GM12875 (cell line): ENCODE results near the gene SOX4.
"Not testable (repeated sequence)": the region's sequence is repeated elsewhere in the genome, so short reads cannot be mapped to it uniquely, and the experiment has no call there.

ENCODE experiments used
- H3K4me3 ChIP-seq: one replicate; pipeline ENCODE4 v1.5.1; 2011; ENCODE audit warnings: low read depth, low read length, control low read depth
- TF ChIP-seq, protein P1 (sequence below): IDR thresholded peaks from 2 replicates; pipeline ENCODE4 v1.5.1; 2011; ENCODE audit warnings: low read depth, mild to moderate bottlenecking, control low read depth, inconsistent platforms, low read length, moderate library complexity, borderline replicate concordance; ENCODE audit not compliant: insufficient read depth

Gene SOX4

DNA sequence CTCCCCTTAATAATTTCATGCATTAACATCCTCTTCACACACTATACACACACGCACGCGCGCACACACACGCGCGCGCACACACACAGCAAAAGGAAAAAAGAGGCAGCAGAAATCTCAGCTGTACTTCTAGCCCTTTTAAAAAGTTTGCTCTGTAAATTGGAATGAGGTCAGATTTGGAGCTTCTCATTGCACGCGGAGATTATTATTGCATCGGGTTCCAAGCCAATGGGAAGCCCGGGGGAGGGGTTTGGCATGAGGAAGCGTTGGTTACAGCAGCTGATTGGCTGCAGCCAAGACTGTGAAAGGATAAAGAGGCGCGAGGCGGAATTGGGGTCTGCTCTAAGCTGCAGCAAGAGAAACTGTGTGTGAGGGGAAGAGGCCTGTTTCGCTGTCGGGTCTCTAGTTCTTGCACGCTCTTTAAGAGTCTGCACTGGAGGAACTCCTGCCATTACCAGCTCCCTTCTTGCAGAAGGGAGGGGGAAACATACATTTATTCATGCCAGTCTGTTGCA lies at the start of gene SOX4:
Gene SOX4, plus strand, starts transcription at position 340 of the 515 bp plus-strand sequence. CDS start 784 bp downstream, outside the sequence.
- TF ChIP-seq, protein P1, sequence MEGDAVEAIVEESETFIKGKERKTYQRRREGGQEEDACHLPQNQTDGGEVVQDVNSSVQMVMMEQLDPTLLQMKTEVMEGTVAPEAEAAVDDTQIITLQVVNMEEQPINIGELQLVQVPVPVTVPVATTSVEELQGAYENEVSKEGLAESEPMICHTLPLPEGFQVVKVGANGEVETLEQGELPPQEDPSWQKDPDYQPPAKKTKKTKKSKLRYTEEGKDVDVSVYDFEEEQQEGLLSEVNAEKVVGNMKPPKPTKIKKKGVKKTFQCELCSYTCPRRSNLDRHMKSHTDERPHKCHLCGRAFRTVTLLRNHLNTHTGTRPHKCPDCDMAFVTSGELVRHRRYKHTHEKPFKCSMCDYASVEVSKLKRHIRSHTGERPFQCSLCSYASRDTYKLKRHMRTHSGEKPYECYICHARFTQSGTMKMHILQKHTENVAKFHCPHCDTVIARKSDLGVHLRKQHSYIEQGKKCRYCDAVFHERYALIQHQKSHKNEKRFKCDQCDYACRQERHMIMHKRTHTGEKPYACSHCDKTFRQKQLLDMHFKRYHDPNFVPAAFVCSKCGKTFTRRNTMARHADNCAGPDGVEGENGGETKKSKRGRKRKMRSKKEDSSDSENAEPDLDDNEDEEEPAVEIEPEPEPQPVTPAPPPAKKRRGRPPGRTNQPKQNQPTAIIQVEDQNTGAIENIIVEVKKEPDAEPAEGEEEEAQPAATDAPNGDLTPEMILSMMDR, result no peak
- H3K4me3 ChIP-seq, result peak within 1 kb of the TSS; percentile 74

DNA sequence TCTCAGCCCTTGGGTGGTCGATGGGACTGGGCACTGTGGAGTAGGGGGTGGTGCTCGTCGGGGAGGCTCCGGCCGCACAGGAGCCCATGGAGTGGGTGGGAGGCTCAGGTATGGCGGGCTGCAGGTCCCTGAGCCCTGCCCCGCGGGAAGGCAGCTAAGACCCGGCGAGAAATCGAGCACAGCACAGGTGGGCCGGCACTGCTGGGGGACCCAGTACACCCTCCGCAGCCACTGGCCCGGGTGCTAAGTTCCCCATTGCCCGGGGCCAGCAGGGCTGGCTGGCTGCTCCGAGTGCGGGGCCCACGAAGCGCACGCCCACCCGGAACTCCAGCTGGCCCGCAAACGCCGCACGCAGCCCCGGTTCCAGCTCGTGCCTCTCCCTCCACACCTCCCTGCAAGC lies 41.3 kb upstream of the SOX4 start:
- H3K4me3 ChIP-seq, result not testable (repeated sequence)

DNA sequence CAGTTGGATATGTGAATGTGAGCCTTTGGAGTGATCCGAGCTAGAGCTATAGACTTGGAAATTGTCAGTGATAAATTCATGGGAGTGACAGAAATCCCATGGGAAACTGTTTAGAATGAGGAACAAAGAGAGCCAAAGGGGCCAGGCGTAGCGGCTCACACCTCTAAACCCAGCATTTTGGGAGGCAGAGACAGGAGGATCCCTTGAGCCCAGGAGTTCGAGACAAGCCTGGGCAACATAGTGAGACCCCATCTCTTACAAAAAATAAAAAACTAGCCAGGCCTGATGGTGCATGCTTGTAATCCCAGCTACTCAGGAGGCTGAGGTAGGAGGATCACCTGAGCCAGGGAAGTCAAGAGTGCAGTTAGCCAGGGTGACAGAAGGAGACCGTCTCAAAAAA lies 39.3 kb upstream of the SOX4 start:
- no peak overlapping the region for H3K4me3 ChIP-seq
- TF ChIP-seq, protein P1, result no peak

DNA sequence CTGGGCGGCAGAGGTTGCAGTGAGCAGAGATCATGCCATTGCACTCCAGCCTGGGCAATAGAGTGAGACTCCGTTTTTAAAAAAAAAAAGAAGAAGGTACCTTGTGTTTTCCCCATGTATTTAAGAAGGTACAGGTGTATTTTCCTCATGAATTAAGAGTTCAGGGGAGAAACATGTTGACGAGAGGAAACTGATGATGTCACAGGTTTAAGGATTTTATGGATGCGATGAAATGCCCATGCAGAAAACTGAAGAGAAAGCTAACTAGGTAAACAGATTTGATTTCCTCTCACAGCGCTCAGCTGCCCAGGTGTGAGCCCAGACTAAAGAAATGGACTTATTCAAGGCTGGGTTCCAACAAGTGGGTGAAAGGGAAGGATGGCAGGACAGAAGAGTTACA lies 38.4 kb upstream of the SOX4 start:
- TF ChIP-seq, protein P1, result no peak
- H3K4me3 ChIP-seq, result no peak overlapping the region

DNA sequence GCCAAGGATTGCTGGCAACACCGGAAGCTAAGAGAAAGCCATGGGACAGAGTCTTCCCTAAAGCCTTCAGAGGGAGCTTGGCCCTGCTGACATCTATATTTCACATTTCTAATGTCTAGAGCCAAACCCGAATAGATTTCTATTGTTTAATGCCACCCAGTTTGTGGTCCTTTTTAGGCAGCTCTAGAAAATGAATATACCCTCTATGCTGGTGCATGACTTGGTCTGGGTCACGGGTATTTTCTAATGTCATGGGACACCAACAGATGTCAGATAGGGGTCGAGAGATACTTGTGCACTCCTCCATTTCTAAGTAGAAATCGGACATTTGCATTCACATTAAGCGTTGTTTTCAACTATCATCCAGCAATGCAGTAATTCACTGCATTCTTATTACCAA lies 37.0 kb upstream of the SOX4 start:
- TF ChIP-seq, protein P1, result no peak
- no peak overlapping the region for H3K4me3 ChIP-seq

DNA sequence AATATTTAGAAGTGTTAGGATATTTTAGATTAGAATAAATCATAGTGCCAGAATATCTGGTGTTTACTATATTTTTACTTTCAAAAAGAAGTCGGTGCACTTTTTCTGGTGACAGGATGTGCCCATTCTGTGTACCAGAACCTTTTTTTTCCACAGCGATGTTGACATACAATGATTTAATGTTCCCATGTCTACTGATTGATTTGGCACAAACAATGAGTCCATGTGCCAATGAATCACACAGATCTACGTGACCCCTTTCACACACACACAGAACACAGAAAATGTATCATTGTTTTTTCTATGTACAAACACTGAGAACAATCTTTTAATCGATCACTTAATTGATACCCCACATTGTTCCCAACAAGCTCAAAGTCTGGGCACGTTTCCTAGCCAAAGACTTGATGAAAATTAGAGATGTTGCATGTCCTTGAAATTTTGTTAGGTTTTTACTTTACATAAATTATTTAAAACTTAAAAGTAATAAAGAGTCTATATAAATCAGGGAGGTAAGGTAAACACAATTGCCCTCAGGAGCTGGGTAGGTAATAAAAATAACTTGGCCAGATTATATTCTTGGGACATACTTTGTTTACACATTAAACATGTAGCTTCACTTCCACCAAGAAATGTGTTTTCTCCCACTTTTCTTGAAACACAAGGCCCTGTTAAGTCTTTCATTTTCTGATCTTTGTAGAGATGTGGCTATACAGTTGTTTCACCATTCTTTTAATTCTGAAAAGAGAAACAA lies 36.4 kb upstream of the SOX4 start:
- H3K4me3 ChIP-seq, result no peak overlapping the region
- TF ChIP-seq, protein P1, result no peak

DNA sequence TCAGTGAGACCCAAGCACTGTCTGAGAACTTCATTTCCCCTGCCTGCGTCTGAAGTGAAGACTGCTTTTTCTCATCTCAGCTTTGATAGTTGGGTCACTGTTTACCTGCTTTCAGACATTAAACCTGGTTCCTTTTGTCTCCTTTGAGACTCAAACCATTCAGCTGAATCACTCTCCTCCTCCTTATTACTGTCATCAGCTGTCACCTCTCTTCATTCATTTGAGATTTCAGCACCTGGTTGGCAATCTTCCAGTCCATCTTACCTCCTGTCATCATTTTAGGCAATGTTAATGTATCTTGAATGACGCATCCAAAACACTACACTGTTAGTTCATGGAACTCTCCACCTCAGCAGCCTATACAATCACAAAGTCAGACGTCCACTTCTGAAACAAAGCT lies 34.3 kb upstream of the SOX4 start:
- TF ChIP-seq, protein P1, result no peak
- no peak overlapping the region for H3K4me3 ChIP-seq
